CD4-positive, alpha-beta T cell treated with Interleukin-2 at 100 ng/mL for 4 hours (primary cell): ENCODE measurements around the gene TTLL8.
"Not testable (repeated sequence)": the region's sequence is repeated elsewhere in the genome, so short reads cannot be mapped to it uniquely, and the experiment has no call there.

Experiments used
- DNase-seq: peaks from one replicate; pipeline ENCODE4 v3.0.0-alpha.2; 2020; ENCODE audit warnings: low spot score

TTLL8 gene

GRCh38 chr22:50058061-50058905 is at the start of gene TTLL8:
Gene TTLL8, minus strand, starts transcription at chr22:50058298.
- no peak for DNase-seq

DNA sequence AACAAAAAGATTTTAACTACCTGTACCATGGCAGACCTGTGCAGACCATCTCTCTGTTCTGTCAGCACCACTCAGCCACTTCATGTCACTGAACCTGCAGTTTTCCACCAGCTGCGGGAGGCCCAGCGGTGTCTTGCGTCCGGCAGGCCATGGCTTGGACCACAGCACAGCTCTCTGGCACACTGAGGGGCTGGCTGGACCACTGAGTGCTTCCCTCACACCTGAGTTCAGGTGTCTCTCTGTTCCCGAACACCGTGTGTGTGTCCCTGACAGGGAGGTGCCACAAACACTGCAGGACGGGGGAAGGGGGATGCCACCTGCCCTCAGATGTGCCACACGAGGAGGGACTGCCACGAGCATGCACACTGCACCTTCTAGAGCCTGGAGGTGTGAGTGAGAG is 49.4 kb upstream of the TTLL8 start:
- DNase-seq: no peak

DNA sequence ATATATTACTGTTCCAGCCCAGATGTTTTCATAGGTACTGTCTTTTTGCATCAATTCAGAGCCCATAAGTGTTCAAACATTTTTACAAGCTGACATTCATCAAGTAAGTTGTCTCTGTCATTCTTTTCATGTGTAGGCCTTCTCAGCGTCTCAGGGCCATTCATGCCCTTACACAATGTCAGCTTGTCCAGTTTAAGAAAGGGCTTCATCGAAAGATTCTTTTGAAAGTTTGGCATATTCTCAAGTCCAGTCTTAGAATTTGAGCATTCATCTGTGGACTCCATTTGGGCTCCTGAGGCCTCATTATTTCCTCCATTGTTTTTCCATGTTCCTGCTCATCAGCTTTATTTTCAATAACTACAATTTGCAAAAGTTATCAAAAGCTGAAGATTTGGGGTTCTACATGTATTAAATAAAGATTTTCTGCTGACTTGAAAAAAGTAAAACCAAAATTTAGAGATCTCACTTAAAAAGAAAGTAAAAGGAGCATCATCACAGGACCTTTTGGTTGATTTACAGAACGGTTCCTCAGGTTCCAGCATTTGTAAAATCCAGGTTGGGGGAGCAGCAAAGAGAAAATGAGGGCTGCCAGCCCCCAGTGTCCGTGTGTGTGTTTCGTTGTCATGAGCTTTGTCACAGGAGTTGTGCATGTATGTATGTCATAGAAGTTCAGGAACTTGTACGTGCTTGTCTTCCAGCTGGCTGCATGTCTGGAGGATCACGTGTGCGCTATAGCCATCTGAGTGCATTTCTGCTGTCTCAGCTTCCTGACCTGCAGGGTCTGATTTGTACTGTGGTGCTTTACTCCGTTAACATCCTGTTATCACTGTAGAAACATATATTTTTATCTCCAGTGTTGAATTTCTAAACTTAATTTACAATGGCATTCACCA is 47.4 kb upstream of the TTLL8 start:
- peak; percentile 7 for DNase-seq

DNA sequence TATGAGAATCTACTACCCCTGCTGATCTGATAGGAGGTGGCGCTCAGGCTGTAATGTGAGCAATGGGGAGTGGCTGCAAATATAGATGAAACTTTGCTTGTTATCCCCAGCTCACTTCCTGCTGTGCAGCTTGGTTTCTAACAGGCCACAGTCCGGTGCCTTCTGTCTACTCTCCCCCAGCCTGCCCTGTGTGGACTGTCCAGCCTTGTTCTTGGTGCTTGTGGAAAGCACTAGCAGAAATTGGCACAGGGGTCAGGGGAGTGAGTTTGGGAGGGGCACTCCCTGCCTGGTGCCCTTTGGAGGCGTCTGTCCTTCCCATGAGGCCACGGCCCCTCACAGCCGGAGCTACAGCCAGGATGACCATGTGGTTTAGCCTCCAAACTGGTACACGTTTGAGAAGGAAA is 46.0 kb upstream of the TTLL8 start:
- DNase-seq: no peak

- DNase-seq: no peak
Observed at GRCh38 chr22:50102946-50103345, 44.8 kb upstream of the TTLL8 start.

- DNase-seq: no peak
Observed at GRCh38 chr22:50101870-50102565, 43.9 kb upstream of the TTLL8 start.

- DNase-seq: no peak
Observed at GRCh38 chr22:50098052-50098451, 40.0 kb upstream of the TTLL8 start.

GRCh38 chr22:50092342-50092741 is 34.2 kb upstream of the TTLL8 start:
- no peak for DNase-seq

- DNase-seq: no peak
Observed at GRCh38 chr22:50091092-50091768, 33.1 kb upstream of the TTLL8 start.

DNA sequence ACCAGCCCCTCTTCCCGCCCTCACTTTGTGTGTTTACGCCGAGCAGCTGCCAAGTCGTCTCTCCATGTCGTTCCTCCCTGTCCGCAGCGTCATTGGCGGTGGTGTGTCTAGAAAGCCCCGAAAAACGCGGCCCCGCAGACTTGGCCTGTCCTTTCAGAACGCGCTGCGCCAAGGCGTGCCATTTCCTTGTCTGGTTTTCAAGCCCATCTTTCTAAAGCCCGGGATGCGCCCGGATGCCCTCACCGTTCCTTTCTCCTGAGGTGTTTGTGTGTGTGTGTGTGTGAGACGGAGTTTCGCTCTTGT is 32.3 kb upstream of the TTLL8 start:
- DNase-seq: no peak

GRCh38 chr22:50089682-50090411 is 31.7 kb upstream of the TTLL8 start, which contains the start of gene MOV10L1:
Gene MOV10L1, plus strand, starts transcription at chr22:50090006. Its CDS starts 83 bp downstream, at chr22:50090089.
- DNase-seq: peak; percentile 22

DNA sequence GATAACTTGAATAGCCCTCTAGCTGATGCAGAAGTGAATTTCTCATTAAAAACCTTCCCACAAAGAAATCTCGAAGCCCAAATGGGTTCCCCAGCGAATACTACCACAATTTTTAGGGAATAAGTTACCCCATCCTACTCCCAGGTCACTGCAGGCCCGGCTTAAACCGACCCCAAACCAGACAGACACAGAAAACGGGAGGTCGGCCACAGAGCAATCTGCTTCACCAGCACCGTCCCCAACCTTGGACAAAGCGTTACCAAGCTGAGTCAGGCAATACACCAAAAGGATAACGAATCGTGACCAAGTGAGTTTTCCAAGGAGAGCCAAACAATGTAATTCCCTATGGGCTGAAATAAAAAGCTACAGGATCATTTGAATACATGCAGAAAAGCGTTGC is 31.1 kb upstream of the TTLL8 start:
- no peak for DNase-seq

DNA sequence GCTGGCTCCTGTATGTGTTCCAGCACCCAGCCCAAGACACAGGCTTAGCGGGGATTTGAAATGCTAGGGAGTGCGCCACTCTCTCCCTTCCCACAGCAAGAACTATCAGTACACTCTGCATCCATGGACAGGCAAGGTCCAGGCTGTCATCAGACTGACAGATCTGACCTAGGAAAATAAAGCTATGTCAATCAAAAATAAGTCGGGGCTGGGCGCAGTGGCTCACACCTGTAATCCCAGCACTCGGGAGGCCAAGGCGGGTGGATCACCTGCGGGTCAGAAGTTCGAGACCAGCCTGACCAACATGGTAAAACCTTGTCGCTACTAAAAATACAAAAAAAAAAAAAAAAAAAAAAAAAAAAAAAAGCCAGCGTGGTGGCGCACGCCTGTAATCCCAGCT is 30.0 kb upstream of the TTLL8 start:
- DNase-seq: no peak

GRCh38 chr22:50087646-50088045 is 29.5 kb upstream of the TTLL8 start:
- no peak for DNase-seq

GRCh38 chr22:50086975-50087374 is 28.9 kb upstream of the TTLL8 start:
- DNase-seq: not testable (repeated sequence)

DNA sequence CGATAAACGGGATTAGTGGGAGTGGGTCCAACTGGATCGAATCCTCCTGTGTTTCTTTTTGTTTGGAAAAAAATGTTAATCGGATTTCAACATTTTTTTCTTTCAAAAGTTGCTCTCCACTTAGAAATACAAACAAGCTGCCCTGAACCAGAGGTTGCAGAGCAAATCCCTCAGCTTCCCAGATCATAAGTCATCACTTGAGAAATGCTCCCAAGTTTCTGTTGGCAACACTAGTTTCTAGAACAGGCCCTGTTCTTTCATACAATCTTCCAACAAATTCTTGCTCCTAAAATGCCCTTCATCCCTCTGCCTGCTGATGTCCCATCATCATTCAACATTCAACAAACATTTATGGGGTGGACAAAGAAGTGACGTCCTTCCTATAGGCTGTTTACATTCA is 28.4 kb upstream of the TTLL8 start:
- no peak for DNase-seq

GRCh38 chr22:50085211-50085972 is 27.3 kb upstream of the TTLL8 start, which contains the start of gene MLC1:
Gene MLC1, minus strand, starts transcription at chr22:50085426. Its CDS starts 524 bp downstream, at chr22:50084902.
- DNase-seq: no peak

DNA sequence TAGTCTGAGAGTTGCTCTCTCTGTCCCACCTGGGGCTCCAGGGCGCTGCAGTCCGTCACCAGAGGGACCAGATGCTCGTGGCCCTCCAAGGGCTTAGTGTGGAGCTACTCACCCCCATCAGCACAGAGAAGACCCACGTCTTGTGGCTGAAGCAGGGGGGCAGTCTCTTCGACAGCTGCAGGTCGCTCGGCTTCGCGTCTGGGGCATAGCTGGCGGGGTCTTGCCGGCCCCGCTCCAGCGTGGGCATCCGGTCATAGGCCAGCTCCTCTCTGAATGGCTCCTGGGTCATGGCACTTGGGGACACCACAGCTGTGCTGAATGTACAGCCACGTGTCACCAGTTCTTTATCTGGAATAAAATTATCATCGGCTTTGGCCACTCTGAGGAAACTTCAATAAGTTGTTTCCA is 26.5 kb upstream of the TTLL8 start:
- no peak for DNase-seq

GRCh38 chr22:50084080-50084477 is 26.0 kb upstream of the TTLL8 start:
- no peak for DNase-seq

GRCh38 chr22:50083462-50084079 is 25.5 kb upstream of the TTLL8 start:
- no peak for DNase-seq
